MM.1S (cell line): ENCODE results near the gene CBX2.

Experiments used
- EZH2 ChIP-seq: fragments of 300-600 bp; sonication (generic); optimal IDR thresholded peaks from 2 replicates; pipeline ENCODE3; 2017; ENCODE audit warnings: low read depth, mild to moderate bottlenecking, antibody characterized with exemption, low read length, mixed read lengths
- EZH2phosphoT487 ChIP-seq: fragments of 300-600 bp; sonication (generic); IDR thresholded peaks from 2 replicates; pipeline ENCODE4 v1.6.1; 2018; ENCODE audit warnings: antibody characterized with exemption, low read length
- TF ChIP-seq, protein P1 (sequence below): fragments of 300-600 bp; sonication (generic); IDR thresholded peaks from 2 replicates; pipeline ENCODE4 v1.5.1; 2016; ENCODE audit warnings: antibody characterized with exemption, low read length, mixed read lengths

DNA sequence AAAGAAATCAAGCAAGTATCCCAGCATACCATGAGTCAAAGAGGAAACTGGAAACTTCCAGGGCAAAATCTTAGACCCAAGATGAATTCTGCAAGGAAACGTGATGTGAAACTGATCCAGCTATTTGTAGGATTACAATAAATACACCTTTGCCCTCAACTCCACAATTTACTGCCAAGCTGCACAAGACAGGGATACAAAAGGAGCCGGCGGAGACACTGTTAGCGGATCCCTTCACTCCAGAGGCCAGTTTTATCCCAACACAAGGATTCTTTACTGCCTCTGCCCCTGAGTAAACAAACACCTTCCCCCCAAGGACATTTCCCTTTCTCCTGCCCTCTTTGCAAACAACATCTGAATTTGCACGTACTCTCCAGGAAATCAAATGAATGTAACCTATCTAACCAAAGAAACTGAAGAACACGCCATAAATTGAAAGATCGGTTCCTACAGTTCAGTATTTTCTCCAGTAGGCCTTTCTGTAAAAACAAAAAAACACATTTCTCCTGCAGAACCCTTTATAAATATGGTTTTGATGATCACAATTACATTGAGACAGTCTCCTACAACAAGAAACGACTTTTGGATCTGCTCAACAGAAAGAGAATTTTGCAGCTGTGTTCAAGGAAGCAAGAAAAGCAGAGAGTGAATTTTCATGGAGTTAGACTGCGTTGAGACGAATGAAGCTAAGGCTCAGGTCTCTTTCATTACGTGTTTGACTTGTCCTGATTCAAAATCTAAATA is 1.4 kb upstream of the CBX2 start:
- TF ChIP-seq, protein P1, sequence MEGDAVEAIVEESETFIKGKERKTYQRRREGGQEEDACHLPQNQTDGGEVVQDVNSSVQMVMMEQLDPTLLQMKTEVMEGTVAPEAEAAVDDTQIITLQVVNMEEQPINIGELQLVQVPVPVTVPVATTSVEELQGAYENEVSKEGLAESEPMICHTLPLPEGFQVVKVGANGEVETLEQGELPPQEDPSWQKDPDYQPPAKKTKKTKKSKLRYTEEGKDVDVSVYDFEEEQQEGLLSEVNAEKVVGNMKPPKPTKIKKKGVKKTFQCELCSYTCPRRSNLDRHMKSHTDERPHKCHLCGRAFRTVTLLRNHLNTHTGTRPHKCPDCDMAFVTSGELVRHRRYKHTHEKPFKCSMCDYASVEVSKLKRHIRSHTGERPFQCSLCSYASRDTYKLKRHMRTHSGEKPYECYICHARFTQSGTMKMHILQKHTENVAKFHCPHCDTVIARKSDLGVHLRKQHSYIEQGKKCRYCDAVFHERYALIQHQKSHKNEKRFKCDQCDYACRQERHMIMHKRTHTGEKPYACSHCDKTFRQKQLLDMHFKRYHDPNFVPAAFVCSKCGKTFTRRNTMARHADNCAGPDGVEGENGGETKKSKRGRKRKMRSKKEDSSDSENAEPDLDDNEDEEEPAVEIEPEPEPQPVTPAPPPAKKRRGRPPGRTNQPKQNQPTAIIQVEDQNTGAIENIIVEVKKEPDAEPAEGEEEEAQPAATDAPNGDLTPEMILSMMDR, result no peak
- no peak for TF ChIP-seq EZH2
- TF ChIP-seq EZH2phosphoT487, result 0 out of 2 replicates have a peak, but pooled peaks have one; percentile 60
